Endothelial cell of umbilical vein (primary cell): ENCODE measurements around the gene PTGDR2.

Source experiments
- GATA2 ChIP-seq: IDR thresholded peaks from 2 replicates; pipeline ENCODE4 v1.7.0; 2011; ENCODE audit warnings: low read depth, mild to moderate bottlenecking, moderate library complexity, mixed read lengths, low read length; ENCODE audit not compliant: insufficient read length, insufficient read depth
- TF ChIP-seq, protein P1 (sequence below), 2 donors: IDR thresholded peaks; 1 replicate in 1 of 2; 2 replicates in 1 of 2; pipeline ENCODE4 v1.5.1; 2011; ENCODE audit warnings: low read length in 2 of 2, mild to moderate bottlenecking in 2 of 2, moderate library complexity in 2 of 2, control low read depth in 1 of 2, inconsistent platforms in 1 of 2, low read depth in 1 of 2; ENCODE audit not compliant: insufficient read depth in 1 of 2; ENCODE audit errors: extremely low read depth in 1 of 2

DNA sequence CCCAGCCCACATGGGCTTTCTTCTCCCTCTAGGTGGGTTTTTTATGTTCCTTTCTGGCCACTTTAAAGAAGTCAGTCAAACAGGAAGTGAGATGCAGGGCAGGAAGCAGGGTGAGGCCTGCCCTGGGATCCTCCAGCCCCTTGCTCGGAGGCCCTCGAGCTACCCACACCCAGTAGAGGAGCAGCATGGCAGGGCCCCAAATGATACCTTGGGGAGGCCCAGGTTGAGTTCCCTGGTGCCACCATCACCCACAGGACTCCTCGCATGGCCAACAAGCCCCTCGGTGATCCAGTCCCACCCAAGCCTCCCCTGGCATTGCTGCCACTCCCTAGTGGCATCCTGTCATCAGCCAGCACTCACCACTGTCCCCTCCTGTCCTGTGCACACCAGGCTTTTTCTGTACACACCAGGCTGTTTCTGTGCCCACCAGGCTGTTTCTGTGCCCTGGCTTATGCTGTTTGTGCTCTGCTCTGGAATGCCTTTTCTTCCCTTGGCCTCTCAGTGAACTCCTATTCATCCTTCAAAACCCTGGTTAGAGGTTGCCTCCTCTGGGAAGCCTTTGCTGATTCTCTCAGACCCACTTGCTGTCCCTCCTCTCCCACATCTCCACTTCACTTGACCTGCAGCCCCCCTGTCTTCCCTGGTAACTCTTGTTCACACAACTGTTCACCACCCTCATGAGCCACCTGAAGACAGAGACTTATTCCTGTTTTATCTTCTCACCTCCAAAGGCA lies 3.1 kb upstream of the PTGDR2 start:
- TF ChIP-seq, protein P1, sequence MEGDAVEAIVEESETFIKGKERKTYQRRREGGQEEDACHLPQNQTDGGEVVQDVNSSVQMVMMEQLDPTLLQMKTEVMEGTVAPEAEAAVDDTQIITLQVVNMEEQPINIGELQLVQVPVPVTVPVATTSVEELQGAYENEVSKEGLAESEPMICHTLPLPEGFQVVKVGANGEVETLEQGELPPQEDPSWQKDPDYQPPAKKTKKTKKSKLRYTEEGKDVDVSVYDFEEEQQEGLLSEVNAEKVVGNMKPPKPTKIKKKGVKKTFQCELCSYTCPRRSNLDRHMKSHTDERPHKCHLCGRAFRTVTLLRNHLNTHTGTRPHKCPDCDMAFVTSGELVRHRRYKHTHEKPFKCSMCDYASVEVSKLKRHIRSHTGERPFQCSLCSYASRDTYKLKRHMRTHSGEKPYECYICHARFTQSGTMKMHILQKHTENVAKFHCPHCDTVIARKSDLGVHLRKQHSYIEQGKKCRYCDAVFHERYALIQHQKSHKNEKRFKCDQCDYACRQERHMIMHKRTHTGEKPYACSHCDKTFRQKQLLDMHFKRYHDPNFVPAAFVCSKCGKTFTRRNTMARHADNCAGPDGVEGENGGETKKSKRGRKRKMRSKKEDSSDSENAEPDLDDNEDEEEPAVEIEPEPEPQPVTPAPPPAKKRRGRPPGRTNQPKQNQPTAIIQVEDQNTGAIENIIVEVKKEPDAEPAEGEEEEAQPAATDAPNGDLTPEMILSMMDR (IDR thresholded peaks at IDR 0.05; ENCODE audit: extremely low read depth in 1 of 2, insufficient read depth in 1 of 2, low read depth in 1 of 2, low read length in 2 of 2): no peak
- TF ChIP-seq GATA2: no peak
